ENCODE data around the gene GPR75. TPM values are rescaled to one million over a fixed set of nuclear protein-coding genes. Genes with fewer than 3 reads are reported as not detected.

GPR75 gene
- total RNA-seq, 1 experiment from 2014 or later: 5.3 TPM

GRCh38 chr2:53826587-53827397 is 33.0 kb downstream of the GPR75 start:
- Histone ChIP-seq H2AFZ (ENCODE audit: low read length) (no peak overlapping the region), H3K79me2 (ENCODE audit: insufficient read depth, low read length) (no peaks in the 10 kb centered on the region), H3K27me3 (ENCODE audit: insufficient read depth, low read length) (no peaks in the 10 kb centered on the region), H2BK15ac (ENCODE audit: low read depth, low read length) (no peak overlapping the region), H3K9me3 (ENCODE audit: control insufficient read depth, low read depth, low read length) (no peaks in the 10 kb centered on the region), H4K20me1 (ENCODE audit: control insufficient read depth, insufficient read depth, insufficient read length) (no peaks in the 10 kb centered on the region), H2BK5ac (ENCODE audit: insufficient read length, low read length) (no peak overlapping the region), H4K8ac (replicated peaks; ENCODE audit: insufficient read length, low read depth, low read length) (no peak overlapping the region), H3K9ac (ENCODE audit: extremely low read depth, insufficient read length, low read length) (peak overlapping the region; percentile 26), H2BK12ac (ENCODE audit: insufficient read length, low read depth, low read length) (no peak overlapping the region), H3K18ac (ENCODE audit: insufficient read length, low read depth, low read length) (no peak overlapping the region), H2AK5ac (ENCODE audit: insufficient read length, low read length) (no peak overlapping the region), H3K23ac (ENCODE audit: insufficient read length, low read depth, low read length) (no peak overlapping the region), H4K5ac (ENCODE audit: insufficient read length, low read depth, low read length) (no peak overlapping the region), H3K79me1 (ENCODE audit: insufficient read depth, low read depth, low read length, poor library complexity, severe bottlenecking) (no peaks in the 10 kb centered on the region), H3K56ac (ENCODE audit: insufficient read length, low read depth, low read length) (no peak overlapping the region), H3T11ph (ENCODE audit: low read length) (no peak overlapping the region), H2BK20ac (ENCODE audit: low read depth, low read length, poor library complexity, severe bottlenecking) (no peak overlapping the region), H3K4ac (ENCODE audit: low read depth, low read length) (no peak overlapping the region), H2BK120ac (ENCODE audit: low read depth, low read length, poor library complexity, severe bottlenecking) (no peak overlapping the region), H3K4me2 (ENCODE audit: insufficient read depth, insufficient read length, low read length) (no peak overlapping the region), H3K14ac (ENCODE audit: insufficient read depth, low read length) (no peak overlapping the region), H4K91ac (ENCODE audit: insufficient read length, low read depth, low read length) (no peak overlapping the region), H3K23me2 (ENCODE audit: insufficient read length, low read depth, low read length, poor library complexity, severe bottlenecking) (no peaks in the 10 kb centered on the region), H3K4me1 (ENCODE audit: insufficient read depth, low read length) (peaks cover 10% of the 10 kb centered on the region; the same call in 1 of the 2 replicates), H3K27ac (ENCODE audit: insufficient read length, low read depth, low read length) (peak overlapping the region; percentile 12)
- peak overlapping the region; percentile 7 to 92 (median 30); a peak in 5 of 7 replicates for H3K27ac Mint-ChIP-seq
- H3K27me3 Mint-ChIP-seq (ENCODE audit: low read depth): no peaks in the 10 kb centered on the region
- no CpG with 5 or more reads among the region's 3 CpGs for WGBS (ENCODE audit: extremely low coverage, insufficient read length, low lambda C conversion rate)
- peaks cover 29 to 30% of the 10 kb centered on the region in 2 experiments for H3K4me1 Mint-ChIP-seq
- no peaks in the 10 kb centered on the region for H3K9me3 Mint-ChIP-seq
- TF ChIP-seq CTCF (conservative IDR thresholded peaks at IDR 0.05): no peak
- DNase-seq: no peak
- no peak overlapping the region for H3K4me3 Mint-ChIP-seq
- H3K36me3 Mint-ChIP-seq (ENCODE audit: insufficient read depth in 1 of 3, low read depth in 3 of 3): no peaks in the 10 kb centered on the region
